NCI-H1417 treated with DMSO at 0.1 percent for 48 hours (cell line): ENCODE measurements around the gene ADCY6.

ENCODE experiments used
- DNase-seq: peaks from one replicate; lab custom pipeline; 2025; lab: John Stamatoyannopoulos, UW

ADCY6 gene

DNA sequence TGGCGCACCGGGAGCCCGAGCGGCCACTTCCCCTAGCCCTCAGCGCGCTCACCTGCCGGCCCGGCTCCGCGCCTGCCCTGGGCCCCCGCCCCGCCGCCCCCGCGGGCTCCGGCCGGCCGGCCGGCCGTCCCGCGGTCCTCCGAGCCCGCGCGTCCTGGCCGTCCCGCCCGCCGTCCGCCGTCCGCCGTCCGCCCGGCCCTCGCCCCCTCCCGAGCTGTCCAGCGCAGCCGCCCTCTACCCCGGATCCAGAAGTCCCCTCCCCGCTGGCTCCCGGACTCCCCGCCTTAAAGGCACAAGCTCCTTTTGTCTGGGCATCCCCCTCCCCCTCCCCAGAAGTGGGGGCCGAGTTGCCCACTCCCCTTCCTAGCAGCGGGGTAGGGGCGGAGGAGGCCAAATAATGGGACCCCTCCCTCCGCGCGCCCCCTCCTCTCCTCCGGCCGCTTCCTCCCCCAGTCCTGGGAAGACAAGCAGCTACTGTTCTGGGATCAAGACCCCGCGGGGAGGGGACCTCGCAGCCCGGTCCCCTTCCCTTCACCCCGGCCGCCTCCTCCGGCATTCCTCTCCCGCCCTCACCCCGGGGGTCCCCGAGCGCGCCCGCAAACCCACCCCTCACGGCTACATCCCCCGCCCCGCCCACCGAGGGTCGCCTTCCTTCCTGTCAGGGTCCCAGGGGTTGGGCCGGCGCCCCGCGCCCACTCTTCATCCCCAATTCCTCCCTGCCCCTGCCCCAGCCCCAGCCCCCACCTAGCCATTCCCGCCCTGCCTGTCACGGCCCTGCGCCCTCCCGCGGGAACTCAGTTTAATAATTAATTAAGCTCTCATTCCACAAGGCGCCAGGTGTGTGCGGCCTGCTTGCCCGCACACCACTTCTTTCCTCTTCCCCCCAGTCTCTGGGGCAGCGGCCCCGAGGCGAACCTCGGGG is at the start of gene ADCY6:
Gene ADCY6 (minus strand): TSS at position 236 of the 922 bp plus-strand sequence. CDS start 5,655 bp downstream, outside the sequence.
- no peak for DNase-seq

DNA sequence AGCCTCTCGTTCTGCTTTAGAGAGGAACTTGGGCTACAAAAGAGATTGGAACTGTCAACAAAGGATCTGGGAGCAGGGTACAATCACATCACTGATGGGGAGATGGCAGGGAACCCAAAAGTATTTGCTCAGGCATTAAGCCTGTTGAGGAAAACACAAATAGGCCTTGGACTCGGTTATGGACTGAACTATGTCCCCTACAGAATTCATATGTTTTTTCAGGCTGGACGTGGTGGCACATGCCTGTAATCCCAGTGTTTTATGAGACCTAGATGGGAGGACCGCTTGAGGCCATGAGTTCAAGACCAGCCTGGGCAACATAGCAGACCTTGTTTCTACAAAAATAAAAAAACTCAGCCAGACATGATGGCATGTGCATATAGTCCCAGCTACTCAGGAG is 49.2 kb upstream of the ADCY6 start:
- DNase-seq: no peak

DNA sequence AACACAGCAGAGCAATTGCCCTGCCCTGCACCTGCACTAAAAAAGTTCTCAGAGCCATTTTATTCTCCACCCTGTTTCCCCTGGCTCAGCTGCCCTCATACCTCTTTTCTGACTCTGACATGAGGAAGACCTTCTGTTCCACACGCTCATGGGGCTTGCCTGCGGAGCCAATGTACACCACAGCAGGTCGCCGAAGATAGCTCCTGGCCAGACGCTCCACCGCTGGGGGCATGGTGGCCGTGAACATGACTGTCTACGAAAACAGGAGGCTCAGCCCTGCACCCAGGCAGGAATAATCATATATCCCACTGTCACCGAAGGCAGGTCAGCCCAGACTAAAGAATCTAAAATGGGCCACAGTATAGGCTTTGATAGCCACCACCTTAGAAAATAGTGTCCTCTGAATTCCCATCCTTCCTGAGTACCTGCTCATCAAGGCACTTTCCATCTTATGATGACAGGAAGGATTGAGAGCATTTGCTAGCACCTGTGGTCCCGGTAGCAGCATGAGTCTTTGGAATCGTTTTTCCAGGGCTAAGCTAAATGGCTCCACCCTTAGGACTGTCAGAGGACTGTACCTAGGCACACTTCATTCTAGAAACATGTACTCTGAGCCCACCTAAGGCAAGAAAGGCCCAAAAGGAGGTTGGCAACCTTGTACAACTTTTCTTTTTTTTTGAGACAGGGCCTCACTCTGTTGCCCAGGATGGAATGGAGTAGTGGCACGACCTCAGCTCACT is 43.6 kb upstream of the ADCY6 start:
- DNase-seq: no peak

DNA sequence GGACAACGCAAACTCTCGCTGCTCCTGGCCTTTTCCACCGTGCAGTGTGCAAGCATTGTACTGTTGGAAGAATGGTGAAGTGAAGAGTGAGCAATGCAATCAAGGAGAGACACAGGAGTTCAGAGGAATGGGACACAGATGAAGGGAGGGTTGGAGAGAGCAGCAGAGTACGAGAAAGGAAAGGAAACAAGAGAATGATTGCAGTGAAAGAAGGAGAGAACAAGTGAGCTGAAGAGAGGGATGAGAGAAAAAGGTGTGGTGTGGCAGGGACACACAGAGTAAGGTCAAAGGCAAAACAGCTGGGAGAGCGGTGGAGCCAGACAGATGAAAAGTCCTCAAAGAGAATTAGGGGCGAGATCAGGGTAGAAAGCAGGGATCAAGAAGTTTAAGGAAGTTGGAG is 42.4 kb upstream of the ADCY6 start:
- DNase-seq: no peak

DNA sequence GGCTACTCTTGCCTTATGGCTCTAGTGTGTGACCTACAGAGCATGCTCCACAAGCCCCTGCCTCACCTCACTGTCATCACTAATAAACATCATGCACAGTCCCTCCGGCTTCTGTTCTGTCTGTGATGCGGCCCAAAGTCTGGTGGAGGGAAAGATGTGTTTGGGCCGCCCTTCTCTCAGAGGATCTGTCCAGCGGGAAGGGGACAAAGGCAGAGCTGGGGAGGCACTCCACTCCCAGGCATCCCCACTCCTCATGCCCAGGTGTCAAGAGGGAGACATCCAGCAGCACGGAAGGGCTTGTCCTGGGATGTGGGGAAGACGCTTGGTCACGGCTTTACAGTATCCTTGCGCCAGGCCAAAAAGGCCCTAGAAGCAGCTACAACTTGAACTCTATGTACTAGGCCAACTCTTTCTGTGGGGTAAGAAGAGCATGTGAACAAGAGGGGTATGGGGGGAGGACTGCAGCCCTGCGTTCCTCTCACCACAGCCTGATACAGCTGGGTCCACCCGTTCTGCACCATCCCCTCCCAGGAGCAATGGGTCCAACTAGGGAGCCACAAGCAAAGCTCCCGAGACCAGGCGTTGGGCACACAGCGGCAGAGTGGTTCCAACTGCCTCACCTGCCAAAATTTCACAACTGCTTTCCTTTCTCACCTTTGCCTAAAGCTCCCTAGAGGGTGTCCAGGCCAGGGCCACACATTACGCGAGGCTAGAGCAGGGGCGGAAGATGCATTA is 40.1 kb upstream of the ADCY6 start:
- no peak for DNase-seq

DNA sequence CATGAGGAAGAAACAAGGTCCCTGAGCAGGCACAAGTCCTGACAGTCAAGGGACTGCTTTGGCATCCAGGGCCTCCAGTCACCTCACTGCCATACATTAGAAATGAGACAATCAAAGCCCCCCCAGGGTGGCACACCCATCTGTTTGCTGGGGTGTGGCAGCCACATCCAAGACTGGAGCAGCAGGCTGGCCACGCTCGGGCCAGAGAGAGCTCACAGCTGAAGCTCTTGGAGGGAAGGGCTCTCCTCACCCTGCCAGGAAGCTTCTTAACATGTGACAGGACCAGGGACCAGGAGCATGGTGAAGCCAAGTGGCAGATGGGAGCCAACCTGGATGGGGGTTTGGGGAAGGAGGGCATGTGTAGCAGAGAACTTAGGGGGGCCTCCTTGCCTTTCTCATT is 39.4 kb upstream of the ADCY6 start:
- no peak for DNase-seq

DNA sequence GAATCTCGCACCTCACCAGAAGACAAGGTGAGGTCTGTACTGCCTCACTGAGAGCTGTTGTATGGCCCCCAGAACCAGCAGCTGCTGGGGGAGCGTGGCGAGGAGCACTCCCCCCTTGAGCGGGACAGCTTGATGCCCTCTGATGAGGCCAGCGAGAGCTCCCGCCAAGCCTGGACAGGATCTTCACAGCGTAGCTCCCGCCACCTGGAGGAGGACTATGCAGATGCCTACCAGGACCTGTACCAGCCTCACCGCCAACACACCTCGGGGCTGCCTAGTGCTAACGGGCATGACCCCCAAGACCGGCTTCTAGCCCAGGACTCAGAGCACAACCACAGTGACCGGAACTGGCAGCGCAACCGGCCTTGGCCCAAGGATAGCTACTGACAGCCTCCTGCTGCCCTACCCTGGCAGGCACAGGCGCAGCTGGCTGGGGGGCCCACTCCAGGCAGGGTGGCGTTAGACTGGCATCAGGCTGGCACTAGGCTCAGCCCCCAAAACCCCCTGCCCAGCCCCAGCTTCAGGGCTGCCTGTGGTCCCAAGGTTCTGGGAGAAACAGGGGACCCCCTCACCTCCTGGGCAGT is 38.7 kb upstream of the ADCY6 start:
- no peak for DNase-seq

DNA sequence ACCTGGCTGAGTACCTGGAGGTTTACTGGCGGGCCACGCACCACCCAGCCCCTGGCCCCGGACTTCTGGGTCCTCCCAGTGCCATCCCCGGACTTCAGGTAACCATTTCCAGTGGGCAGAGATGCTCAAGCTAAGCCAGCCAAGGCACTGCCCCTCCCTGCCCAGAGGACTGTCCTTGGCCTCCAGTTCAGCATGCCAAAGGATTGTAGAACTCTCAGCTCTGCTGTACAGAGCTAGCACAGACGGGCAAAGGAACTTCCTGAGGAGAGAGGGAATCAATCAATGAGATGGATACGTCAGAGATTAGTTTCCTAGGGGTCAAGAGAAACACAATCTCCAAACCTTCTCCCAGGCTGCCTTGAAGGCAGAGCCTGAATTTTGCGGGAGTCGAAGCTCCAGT is 38.1 kb upstream of the ADCY6 start:
- no peak for DNase-seq

DNA sequence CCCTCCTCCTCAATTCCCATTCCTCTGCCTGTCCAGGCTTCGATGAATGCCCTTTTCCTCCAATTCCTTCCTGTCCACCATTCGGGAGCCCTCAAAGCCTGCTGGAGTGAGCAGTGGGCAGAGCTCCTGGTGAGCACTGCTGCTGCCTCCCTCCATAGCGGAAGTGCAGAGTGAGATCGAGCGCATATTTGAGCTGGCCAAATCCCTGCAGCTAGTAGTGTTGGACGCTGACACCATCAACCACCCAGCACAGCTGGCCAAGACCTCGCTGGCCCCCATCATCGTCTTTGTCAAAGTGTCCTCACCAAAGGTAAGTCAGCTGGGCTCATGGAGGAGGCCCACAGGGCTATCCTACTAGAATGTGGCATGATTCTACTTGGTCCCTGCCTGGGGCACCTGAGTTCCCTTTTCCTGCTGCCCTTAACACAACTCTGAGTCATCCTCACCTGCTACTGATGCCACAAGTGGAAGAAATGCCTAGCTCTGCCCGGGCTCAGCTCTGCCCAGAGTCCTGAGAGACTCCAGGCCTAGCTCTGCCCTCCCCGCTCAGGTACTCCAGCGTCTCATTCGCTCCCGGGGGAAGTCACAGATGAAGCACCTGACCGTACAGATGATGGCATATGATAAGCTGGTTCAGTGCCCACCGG is 37.4 kb upstream of the ADCY6 start:
- no peak for DNase-seq

DNA sequence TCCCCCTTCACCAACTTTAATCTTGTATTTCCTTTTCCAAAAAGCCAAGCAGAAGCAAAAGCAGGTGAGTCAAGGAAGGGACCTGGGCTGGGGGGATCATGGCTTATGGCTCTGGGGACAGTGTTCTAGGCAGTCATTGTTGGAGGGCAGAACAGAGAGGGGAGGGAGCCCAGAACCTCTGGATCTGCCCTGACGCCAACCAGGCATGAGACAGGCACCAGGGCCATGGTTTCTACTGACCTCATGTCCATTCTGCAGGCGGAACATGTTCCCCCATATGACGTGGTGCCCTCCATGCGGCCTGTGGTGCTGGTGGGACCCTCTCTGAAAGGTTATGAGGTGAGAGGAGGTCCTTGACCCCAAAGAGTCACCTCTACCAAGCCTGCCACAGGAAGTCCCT is 36.0 kb upstream of the ADCY6 start:
- no peak for DNase-seq

DNA sequence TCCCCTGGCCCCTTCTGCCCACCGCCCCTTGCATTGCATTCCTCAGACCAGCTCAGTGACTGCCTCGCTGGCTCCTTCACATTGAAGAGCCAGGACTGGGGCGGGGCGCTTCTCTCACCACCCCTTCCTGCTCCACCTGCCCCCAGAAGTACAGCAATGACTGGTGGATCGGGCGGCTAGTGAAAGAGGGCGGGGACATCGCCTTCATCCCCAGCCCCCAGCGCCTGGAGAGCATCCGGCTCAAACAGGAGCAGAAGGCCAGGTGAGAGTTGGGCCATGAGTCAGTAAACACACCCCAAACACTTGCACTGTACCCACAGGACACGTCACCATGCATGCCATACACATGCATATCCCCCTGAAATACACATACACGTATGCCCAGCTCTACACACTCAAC is 35.2 kb upstream of the ADCY6 start:
- no peak for DNase-seq

DNA sequence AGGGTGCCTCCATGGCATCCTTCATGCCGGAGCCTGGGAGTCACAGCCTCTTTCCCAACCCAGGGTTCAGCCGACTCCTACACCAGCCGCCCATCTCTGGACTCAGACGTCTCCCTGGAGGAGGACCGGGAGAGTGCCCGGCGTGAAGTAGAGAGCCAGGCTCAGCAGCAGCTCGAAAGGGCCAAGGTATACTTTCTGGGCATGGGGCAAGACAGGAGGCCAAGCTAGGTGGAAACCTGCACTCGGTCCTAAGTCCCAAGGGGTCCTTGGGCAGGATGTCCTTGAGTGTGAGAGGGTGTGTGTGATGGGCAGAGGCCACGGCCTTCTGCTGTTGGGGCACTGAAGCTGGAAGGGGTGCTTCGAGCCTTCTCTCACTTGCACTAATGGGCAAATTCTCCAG is 34.4 kb upstream of the ADCY6 start:
- DNase-seq: no peak

DNA sequence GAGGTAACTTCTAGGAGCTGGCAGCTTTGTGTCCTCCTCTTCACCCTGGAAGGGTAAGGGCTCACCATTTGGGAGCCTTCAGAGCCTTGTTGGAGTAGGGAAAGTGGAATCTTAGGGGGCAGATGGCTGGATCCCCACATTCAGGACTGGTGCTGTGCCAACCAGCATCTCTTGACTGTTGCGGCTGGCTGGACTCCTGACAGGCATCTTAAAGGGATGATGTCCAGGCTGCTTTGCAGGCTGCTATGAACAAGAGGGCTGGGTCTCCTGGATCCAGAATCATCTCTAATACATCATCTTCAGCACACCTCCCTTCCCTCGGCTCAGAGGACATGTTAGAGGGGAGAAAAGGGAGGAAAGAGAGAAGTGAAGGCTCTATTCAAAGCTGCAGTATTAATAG is 33.8 kb upstream of the ADCY6 start:
- DNase-seq: no peak

DNA sequence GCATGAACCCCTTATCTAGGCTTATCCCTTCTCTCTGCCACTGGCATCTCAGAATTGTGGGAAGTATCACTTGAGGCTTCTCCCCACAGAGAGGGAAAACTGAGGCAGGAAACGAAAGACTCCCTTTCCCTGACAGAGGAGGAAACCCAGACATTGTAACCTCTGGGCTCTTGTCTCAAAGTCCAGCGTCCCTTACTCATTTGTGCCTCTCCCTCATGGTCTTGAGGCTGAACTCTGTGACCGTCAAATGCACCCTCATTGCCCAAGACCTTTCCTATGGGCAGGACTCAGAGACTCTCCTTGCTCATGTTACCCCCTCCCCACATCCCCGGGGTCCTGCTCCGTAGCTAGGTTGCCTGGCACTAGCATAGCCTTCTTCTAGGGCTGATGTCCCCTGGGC is 33.2 kb upstream of the ADCY6 start:
- DNase-seq: no peak

DNA sequence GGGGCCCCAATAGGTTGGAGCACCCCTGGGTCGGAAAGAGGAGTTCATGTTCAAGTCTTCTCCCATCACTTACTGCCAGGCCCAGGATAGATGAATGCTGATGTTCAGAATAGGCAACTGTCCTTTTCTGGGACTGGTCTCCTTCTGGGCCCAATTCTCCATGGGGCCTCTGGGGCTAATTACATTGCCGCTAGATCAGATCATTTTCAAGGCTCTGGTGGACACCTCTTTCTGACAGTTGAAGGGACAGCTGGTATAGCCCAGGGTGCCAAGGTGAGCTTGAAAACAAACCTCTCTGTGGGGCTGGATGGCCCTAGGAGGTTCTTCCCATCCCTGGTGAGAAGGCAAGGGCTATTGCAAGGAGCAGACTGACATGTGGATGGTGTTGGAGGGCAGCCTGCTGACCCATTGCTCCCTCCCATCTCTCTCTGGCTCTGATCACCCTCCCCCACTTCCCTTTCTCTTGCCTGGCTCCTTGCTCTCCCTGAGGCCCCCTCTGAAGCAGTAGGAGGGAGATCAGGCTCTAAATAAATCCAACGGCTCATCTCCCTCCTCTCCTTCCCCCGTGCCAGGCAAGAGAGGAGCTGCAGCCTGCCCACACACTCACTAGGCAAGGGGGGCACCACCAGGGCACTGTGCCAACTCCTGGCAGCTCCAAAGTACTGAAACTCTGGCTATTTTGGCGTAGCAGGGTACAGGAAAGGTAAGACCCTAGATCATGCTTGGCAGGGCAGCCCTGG is 31.3 kb upstream of the ADCY6 start:
- no peak for DNase-seq

DNA sequence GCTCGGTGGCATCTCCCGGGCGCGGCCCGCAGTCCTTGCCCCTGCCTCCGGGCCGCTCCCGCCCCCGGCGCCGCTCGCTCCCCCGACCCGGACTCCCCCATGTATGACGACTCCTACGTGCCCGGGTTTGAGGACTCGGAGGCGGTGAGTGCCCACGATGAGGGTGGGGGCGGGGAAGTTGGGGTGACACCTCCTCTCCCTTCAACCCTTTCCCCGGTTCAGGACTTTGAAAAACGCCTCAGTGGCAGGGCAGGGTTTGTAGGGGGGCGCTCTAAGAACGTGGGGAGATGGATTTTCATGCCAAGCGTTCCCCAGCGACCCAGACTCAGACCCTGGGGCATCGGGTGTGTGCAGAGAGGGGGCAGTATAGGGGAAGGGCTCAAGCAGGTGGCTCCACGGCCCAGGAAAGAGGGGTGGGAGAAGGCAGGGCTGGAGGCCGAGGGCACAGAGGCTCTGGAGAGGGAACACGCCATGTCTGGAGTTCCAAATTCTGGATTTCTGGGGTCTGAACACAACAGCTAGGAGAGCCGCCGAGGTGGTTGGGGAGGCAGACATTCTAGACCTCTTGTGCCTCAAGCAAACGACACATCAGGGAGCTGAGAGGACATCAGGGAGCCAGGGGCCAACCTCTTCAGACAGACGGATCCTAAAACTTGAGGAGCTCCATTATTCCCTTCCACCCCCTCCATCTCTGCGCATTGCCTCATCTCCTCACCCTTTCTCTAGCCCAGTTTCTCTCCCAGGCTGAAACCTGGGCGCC is 30.1 kb upstream of the ADCY6 start:
- no peak for DNase-seq

DNA sequence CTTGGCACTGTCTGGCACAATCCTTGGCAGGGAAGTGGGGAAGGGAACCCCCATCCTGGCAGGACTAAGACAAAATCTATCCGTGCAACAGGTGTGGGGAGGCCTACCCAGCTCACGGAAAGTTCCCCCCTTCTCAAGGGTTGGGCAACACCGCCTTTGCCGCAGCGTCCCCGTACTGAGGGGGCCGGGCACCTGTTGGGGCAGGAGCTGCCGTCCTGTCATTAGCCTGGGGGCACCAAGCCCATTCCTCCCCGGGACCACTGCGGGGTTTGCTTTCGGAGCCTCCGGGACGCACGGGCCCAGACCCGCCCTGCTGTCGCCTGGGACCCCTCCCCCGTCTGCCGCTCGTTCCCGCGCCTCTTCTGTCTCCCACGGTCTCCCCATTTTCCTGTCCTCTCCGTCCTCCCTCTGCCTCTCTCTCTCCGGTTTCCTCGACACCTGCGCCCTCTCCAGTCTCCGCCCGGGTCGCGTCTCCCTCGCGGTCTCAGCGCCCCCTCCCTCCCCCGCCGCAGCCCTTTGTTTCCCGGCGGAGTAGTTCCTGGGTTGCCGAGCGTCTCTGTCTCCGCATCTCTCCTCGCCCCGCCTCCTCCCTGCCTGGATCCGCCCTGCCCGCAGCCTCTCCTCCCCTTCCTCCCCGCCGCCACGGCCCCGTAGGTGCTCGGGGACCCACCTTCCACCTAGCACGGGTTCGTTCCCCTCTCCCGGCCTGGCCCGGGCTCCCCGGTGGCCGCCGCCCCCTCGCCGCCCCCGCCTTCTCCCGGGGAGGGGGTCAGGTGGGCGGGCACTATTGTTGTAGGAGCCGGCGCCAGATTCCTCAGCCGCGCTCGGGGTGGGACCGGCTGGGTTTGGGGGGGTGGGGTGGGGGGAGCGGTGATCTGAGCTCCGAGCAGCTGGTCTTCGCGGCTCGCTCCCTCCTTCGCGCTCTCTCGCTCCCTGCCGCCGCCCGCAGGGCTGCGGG is 29.3 kb upstream of the ADCY6 start, which contains the start of gene CACNB3:
Gene CACNB3 (plus strand): TSS at position 624 of the 958 bp plus-strand sequence. CDS start 434 bp downstream, outside the sequence.
- DNase-seq: peak; percentile 50

DNA sequence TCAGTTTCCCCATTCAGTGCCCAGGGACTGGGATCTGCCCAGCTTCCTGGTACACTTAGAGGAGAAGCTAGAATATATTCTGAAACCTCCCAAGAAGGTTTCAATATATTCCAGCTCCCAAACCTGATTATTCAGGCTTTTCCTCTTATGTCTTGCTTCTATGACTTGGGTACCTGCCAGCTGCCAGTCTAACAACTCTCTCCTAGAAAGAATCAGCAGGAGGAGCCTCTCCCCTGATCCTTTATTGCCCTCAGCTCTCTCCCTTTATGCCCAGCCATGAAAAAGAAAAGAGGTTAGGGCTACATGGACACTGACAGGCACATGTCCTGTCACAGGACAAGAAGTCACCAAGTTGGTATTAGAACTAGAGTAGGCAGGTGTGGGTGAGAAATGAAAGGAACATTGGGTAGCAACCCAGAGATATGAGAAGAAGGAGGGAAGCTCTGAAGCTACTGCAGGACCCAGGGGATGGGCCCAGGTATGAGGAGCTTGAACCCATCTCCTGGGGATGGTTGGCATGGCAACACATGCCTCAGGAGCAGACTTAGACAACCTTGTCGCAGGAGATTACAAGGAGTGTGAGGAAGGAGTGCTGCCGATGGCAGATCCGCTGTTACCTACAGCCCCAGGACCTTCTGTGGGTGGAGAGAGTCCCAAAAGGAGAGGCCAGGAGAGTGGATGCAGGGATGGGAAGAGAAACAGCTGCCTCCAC is 27.4 kb upstream of the ADCY6 start:
- DNase-seq: no peak
